ENCODE data around the gene ZBTB44.
"Not testable (repeated sequence)": the region's sequence is repeated elsewhere in the genome, so short reads cannot be mapped to it uniquely, and the experiment has no call there.

The ZBTB44 gene

GRCh38 chr11:130198292-130198691 lies 116.4 kb downstream of the ZBTB44 start:
- DNase-seq (ENCODE audit: low read depth), result no peak

DNA sequence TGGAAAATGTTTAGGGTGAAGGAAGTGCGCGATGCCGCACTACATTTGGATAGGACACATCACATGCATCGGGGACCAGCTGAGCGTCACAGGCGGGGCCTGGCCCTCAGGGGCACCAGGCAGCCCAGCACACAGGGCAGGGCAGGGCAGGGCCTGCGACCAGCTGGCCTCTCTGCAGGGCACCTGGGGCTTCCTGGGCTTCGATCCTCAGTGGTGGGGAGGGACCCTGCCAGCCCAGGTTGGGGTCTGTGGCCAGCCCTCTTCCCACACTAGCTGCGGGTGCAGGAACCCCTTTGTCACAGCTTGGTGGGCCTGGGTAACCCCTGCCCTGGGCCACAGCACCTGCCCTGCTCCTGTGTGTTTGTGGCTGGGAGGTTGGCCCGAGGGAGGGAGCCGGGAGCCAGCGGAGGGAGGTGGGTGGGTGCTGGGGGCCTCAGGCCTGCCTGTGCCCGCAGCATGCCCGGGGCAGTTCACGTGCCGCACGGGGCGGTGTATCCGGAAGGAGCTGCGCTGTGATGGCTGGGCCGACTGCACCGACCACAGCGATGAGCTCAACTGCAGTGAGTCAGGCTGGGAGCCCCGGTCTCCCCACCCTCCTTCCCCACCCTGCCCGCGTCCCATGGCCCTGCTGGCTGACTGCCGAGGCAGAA lies 117.2 kb downstream of the ZBTB44 start:
- no peak for DNase-seq (ENCODE audit: low read depth)

GRCh38 chr11:130194241-130195023 lies 120.3 kb downstream of the ZBTB44 start:
- DNase-seq (ENCODE audit: low read depth), result no peak

DNA sequence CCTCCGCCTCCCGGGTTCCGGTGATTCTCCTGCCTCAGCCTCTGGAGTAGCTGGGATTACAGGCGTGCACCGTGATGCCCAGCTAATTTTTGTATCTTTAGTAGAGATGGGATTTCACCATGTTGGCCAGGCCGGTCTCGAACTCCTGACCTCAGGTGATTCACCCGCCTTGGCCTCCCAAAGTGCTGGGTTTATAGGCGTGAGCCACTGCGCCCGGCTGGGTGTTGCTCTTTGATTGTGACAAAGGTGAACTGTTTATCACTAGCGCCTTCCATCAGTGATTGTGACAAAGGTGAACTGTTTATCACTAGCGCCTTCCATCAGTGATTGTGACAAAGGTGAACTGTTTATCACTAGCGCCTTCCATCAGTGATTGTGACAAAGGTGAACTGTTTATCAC lies 121.2 kb downstream of the ZBTB44 start:
- not testable (repeated sequence) for DNase-seq (ENCODE audit: low read depth)

- no peak for DNase-seq (ENCODE audit: low read depth)
Measured at GRCh38 chr11:130192845-130193267, 121.9 kb downstream of the ZBTB44 start.

DNA sequence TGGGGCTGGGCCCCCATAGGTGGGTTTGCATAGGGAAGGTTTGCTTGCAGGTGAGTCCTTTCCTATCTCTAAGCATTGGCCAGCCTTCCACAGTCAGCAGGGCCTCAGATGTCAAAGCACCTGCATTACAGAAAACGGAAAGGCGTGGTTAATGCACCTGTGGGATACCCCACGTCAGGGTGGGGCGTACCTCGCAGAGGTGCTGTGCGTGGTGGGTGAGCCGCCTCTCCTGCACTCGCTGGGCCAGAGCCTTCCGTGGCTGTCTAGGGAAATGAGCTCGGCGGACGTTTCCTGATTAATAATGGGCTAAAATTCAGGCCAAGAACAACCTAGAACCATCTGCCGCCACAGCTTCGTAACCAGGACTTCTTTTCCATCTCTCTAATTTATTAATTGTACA lies 122.8 kb downstream of the ZBTB44 start:
- DNase-seq (ENCODE audit: low read depth), result no peak

- no peak for DNase-seq (ENCODE audit: low read depth)
Measured at GRCh38 chr11:130190371-130190881, 124.3 kb downstream of the ZBTB44 start.

DNA sequence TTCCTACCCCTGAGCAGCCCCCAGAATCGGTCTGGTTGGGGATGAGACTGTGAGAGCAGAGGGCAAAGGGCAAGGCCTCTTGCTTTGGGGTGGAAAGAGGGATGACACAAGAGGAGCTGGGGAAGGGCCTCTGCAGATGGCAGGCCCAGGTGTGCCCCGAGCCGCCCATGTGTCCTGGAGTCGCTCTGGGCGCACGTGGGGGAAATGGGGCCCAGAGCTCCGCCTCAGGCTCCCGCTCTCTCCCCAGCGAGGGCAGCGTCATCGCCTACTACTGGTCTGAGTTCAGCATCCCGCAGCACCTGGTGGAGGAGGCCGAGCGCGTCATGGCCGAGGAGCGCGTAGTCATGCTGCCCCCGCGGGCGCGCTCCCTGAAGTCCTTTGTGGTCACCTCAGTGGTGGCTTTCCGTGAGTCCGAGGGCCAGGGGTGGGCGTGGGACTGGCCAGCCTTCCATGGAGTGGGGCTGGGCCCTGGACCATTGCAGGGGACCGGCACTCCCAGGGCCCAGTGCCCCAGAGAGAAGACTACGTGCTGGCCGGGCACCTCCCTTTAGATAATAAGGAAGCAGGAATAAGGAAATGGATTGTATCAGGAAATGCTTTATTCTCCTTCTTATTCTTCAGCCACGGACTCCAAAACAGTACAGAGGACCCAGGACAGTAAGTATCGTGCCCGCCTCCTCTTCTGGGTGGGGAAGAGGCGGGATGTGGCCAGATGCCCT lies 125.1 kb downstream of the ZBTB44 start:
- no peak for DNase-seq (ENCODE audit: low read depth)

GRCh38 chr11:130188585-130189347 lies 126.0 kb downstream of the ZBTB44 start:
- no peak for DNase-seq (ENCODE audit: low read depth)

DNA sequence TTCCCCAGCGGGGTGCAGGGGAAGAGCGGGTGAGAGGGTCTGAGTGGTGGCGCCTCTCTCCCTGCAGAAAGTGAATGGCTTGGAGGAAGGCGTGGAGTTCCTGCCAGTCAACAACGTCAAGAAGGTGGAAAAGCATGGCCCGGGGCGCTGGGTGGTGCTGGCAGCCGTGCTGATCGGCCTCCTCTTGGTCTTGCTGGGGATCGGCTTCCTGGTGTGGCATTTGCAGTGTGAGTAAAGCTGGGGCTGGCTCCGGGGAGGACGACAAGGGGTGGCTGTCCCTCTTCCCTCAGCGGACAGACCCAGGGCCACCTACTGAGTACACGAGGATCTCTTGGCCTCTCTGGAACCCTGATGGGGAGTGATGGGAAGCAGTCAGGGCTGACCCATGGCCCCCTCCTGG lies 126.7 kb downstream of the ZBTB44 start:
- no peak for DNase-seq (ENCODE audit: low read depth)

DNA sequence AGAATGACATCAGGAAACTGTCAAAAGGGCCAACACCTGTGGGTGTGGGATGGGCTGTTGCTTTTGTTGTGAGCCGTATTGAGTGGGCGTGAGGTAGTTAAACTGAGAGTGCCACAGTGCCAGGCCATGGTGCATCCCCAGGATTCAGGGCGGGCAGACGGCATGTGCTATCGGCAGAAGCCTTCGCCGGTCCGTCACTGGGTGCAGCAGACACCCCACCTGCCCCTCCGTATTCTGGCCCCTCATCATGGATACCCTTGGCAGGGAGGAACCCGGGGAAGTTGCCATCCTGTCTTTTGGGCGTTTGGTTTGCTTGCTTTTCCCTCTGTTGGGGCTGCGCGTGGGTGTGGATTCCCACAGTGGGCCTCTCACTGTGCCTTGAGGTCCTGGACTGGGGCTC lies 127.6 kb downstream of the ZBTB44 start:
- no peak for DNase-seq (ENCODE audit: low read depth)

DNA sequence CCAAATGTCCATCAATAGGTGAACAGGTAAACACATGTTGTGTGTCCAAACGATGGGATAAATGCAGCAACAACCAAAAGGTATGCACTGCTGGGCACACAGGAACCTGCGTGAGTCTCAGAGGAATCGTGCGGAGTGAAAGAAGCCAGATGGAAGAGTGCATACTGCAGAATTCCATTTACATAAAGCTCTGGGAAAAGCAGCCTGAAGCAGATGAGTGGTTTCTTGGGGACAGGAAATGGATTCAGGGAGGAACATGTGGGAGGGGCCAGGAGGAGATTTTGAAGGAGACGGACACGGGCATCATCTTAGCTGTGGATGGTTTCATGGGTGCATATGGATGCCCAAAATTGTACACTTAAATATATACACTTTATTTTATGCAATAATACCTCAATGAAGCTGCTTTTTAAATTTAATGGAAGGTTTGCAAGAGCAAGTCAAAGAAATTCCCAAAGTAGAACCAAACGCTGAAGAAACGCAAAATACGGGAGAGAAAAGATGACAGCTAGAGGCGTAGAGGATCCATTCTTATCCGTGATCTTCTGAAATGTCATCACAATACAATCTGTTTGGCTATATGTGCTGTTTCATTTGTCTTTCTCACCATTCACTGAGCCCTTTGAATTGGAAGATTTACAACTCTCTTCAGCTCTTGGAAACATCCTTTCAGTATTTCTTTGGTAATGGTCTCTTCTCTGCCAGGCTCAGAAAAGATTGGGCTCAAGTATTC lies 130.7 kb downstream of the ZBTB44 start:
- DNase-seq (ENCODE audit: low read depth), result no peak

- peak; percentile 60 for DNase-seq (ENCODE audit: low read depth)
Measured at GRCh38 chr11:130181295-130182272, 133.1 kb downstream of the ZBTB44 start.

GRCh38 chr11:130180896-130181294 lies 133.8 kb downstream of the ZBTB44 start:
- DNase-seq (ENCODE audit: low read depth), result no peak

DNA sequence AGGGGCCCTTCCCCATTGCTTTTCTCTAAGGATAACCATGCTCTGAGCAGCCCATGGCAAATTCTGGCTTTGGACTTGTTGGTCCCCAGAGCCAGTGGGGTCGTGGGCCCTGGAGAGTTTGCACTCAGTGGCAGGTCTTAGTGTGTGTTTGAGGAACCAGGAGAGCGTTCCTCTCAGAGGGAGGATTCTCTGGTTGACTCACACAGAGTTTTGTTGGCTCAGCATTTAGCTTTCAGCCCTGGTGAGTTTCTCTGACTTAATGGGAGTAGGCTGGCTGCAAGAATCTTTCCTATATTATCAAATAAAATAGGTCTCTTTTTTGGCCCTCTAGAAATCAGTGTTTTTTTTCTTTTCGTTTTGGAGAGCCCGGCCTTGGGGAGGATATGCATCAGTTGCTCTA lies 134.2 kb downstream of the ZBTB44 start:
- DNase-seq (ENCODE audit: low read depth), result no peak

GRCh38 chr11:130179396-130180306 lies 135.1 kb downstream of the ZBTB44 start:
- DNase-seq (ENCODE audit: low read depth), result no peak

GRCh38 chr11:130178441-130179339 lies 136.0 kb downstream of the ZBTB44 start:
- no peak for DNase-seq (ENCODE audit: low read depth)

DNA sequence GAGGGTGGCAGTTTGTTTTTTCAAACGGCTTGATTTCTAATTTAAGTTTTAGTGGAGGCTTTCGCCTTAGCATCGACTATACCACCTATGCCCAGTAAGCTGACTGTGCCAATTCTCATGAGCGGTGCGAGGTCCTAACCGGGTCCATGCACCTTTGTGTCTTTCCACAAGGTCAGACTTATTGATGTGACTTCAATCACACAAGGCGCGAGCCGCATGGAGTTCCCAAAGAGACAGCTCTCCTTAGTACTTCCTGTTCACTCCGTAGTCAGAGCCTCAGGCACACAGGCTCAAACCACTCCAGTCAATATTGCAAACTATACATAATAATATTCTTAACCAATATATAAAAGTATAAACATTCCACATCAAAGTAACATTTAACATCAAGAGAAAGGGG lies 136.9 kb downstream of the ZBTB44 start:
- no peak for DNase-seq (ENCODE audit: low read depth)

All from GM04504 (cell line).